Cardiac fibroblast (primary cell): ENCODE results near the gene MACROD2.

Experiments
- DNase-seq, 2 donors: peaks; one replicate each; pipeline versions ENCODE4 v3.0.0 to v3.0.0-alpha.2; 2010; ENCODE audit warnings: low read depth in 2 of 2
- H3K4me3 ChIP-seq, 2 donors: replicated peaks in 1 of 2; 1 replicate in 1 of 2; 2 replicates in 1 of 2; pipeline ENCODE4 v1.5.1; 2011; ENCODE audit warnings: low read depth in 2 of 2, low read length in 2 of 2, mild to moderate bottlenecking in 2 of 2, moderate library complexity in 1 of 2
- CTCF ChIP-seq: IDR thresholded peaks from one replicate; pipeline ENCODE4 v1.5.1; 2011; ENCODE audit warnings: low read depth, mild to moderate bottlenecking, low read length, inconsistent platforms

Gene MACROD2

DNA sequence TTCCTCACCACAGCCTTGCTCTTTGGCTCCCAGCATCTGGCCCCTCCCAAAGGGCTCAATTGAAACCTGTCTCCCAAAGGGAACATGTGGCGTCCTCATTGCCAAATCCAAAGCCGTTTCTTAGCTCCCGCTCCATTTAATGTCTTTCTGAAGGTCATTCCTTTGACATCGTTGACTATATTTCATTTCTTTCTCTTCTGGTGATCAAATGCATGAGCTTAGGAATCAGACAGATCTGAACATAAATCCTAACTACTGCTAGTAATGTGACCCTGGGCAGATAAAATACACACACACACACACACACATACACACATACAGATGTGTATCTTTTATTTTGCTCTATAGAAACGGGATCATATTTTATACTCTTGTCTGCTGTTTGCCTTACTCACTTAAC is 1306.8 kb downstream of the MACROD2 start:
- H3K4me3 ChIP-seq, result no peak overlapping the region
- no peak for TF ChIP-seq CTCF
- no peak for DNase-seq

DNA sequence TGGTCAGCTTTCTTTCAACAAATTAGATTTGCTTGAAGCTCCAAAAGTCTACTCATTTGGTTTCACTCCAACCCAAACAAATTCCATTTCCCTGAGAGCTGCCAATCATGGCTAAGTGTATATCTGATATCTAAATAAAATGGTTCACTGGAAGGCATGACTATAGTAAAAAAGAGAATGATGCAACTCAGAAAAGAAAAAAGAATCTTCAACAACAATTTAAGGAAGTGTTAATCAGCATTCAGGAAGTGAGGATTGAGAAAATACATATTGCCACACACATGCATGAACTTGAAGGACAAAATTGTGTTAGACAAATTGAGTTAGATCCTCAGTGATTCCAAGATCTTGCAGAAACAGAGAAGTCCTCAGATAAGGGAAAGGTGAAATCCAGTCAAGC is 1315.0 kb downstream of the MACROD2 start:
- no peak for TF ChIP-seq CTCF
- H3K4me3 ChIP-seq, result no peak overlapping the region
- DNase-seq, result peak in 1 of 2 donors; percentile 2

- no peak for TF ChIP-seq CTCF
- DNase-seq, result no peak
- H3K4me3 ChIP-seq, result no peak overlapping the region
Observed at GRCh38 chr20:15316556-15316955, 1321.2 kb downstream of the MACROD2 start.

DNA sequence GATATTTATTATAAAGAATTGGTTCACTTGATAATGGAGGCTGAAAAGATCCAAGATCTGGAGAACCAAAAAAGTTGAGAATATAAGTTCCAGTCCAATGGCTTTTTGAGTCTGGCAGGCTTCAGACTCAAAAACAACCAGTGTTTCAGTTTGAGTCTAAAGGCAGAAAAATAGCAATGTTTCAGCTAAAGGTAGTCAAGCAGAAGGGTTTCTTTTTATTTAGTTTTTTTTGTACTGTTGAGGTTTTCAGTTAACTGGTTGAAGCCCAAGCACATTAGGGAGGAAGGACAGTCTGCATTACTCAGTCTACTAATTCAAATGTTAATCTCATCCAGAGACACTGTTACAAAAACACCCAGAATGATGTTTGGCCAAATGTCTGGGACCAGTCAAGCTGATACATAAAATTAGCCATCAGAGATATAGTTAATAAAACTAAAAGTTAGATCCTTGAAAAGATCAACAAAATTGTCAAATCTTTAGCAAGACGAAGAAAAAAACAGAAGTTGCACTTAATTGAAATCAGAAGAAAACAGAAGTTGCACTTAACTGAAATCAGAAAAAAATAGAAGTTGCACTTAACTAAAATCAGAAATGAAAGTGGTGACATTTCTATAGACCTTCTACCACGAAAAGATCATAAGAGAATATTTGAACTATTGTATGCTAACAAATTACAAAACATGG is 1322.4 kb downstream of the MACROD2 start:
- no peak overlapping the region for H3K4me3 ChIP-seq
- no peak for TF ChIP-seq CTCF
- no peak for DNase-seq

GRCh38 chr20:15318682-15319081 is 1323.4 kb downstream of the MACROD2 start:
- no peak for TF ChIP-seq CTCF
- DNase-seq, result no peak
- no peak overlapping the region for H3K4me3 ChIP-seq

DNA sequence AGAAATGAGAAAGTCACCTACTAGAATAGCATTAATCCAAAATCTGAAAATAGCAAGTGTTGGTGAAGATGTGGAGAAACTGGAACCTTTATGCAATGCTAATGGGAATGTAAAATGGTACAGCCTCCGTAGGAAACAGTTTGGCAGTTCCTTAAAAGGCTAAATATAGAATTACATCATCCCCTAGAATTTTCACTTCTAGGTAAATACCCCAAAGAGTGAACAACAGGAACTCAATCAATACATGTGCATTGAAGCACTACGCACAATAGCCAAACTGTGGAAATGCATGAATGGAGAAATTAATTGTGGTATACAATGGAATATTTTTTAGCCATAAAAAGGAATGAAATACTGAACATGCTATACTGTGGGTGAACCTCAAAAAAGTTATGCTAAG is 1324.1 kb downstream of the MACROD2 start:
- no peak for TF ChIP-seq CTCF
- H3K4me3 ChIP-seq, result no peak overlapping the region
- no peak for DNase-seq

DNA sequence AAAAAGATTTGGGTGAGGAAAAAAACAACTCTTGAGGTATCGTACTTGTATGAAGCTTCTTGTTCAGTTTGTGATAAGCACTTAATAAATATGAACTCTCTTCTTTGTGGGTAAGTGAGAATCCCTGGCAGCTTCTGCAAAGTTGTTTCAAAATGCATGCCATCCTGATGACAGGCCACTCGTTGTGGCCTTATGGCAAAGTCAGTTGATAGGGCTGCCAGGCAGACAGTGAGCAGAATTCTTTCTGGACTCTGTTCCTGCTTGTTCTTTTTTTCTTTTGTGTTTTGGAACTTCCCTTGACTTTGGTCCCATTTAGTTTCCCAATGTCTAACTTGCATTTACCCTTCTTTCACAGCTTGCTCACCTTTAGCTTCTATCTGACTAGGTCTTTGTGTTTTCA is 1325.6 kb downstream of the MACROD2 start:
- DNase-seq, result no peak
- no peak for TF ChIP-seq CTCF
- H3K4me3 ChIP-seq, result no peak overlapping the region
